MG63 (cell line): ENCODE measurements around the gene ACADM. TPM values are rescaled to one million over a fixed set of nuclear protein-coding genes. Genes with fewer than 3 reads are reported as not detected.
"Not testable (repeated sequence)": the region's sequence is repeated elsewhere in the genome, so short reads cannot be mapped to it uniquely, and the experiment has no call there.

Source experiments
- DNase-seq: peaks from one replicate; pipeline ENCODE4 v3.0.0-alpha.2; 2020
- H3K27me3 ChIP-seq: fragments of 250-450 bp; sonication (Bioruptor Pico); 2 replicates; pipeline ENCODE4 v1.5.1; 2020; ENCODE audit warnings: mild to moderate bottlenecking, moderate library complexity
- H3K36me3 ChIP-seq: fragments of 250-450 bp; sonication (Bioruptor Pico); 2 replicates; pipeline ENCODE4 v1.5.1; 2020; ENCODE audit warnings: mild to moderate bottlenecking, moderate library complexity
- H3K4me3 ChIP-seq: fragments of 250-450 bp; sonication (Bioruptor Pico); 2 replicates; pipeline ENCODE4 v1.5.1; 2020; ENCODE audit warnings: mild to moderate bottlenecking, moderate library complexity
- H3K9me3 ChIP-seq: fragments of 250-450 bp; sonication (Bioruptor Pico); 2 replicates; pipeline ENCODE4 v1.5.1; 2020; ENCODE audit warnings: mild to moderate bottlenecking, moderate library complexity
- total RNA-seq: library from RNA; depleted of rRNA; stranded (reverse); fragments of >200 nt; shearing (Covaris generic); gene quantifications from 2 replicates; pipeline ENCODE4 v1.2.3, GENCODE V29; 2014; ENCODE audit warnings: low replicate concordance; rRNA removed

ACADM gene
- total RNA-seq, 1 experiment from 2014 or later, result 26.9 TPM

GRCh38 chr1:75801480-75801879, 77.0 kb downstream of the ACADM start:
- DNase-seq, H3K9me3 ChIP-seq, H3K36me3 ChIP-seq, H3K4me3 ChIP-seq, H3K27me3 ChIP-seq: not testable (repeated sequence)

- Histone ChIP-seq H3K4me3 (no peak overlapping the region), H3K9me3 (no peaks in the 10 kb centered on the region), H3K27me3 (no peaks in the 10 kb centered on the region), H3K36me3 (no peaks in the 10 kb centered on the region)
- DNase-seq, result no peak
Measured at GRCh38 chr1:75808921-75809320, 84.4 kb downstream of the ACADM start.

GRCh38 chr1:75810113-75810512, 85.6 kb downstream of the ACADM start:
- not testable (repeated sequence) for DNase-seq, H3K9me3 ChIP-seq

GRCh38 chr1:75811211-75811981, 86.9 kb downstream of the ACADM start:
- H3K27me3 ChIP-seq, result no peaks in the 10 kb centered on the region
- no peak overlapping the region for H3K4me3 ChIP-seq
- H3K36me3 ChIP-seq, result no peaks in the 10 kb centered on the region
- no peaks in the 10 kb centered on the region for H3K9me3 ChIP-seq
- no peak for DNase-seq

More at GRCh38 chr1:75810113-75810512, 85.6 kb downstream of the ACADM start:
- not testable (repeated sequence) for H3K27me3 ChIP-seq, H3K36me3 ChIP-seq, H3K4me3 ChIP-seq

GRCh38 chr1:75812065-75812464, 87.6 kb downstream of the ACADM start:
- no peaks in the 10 kb centered on the region for H3K9me3 ChIP-seq
- no peak overlapping the region for H3K4me3 ChIP-seq
- H3K36me3 ChIP-seq, result no peaks in the 10 kb centered on the region
- H3K27me3 ChIP-seq, result no peaks in the 10 kb centered on the region
- DNase-seq, result no peak

Other genes starting within 250 kb of the ACADM start
- gene SLC44A5, start 113.6 kb upstream of the ACADM start, total RNA-seq, result not detected in 2 replicates
- gene RABGGTB, start 61.5 kb downstream of the ACADM start, total RNA-seq, result 95.1 and 148 TPM in 2 replicates
- gene MSH4, start 72.2 kb downstream of the ACADM start, total RNA-seq, result not detected in 2 replicates
- not detected in 2 replicates for gene ASB17, start 207.7 kb downstream of the ACADM start, total RNA-seq